GM23338 (cell line): ENCODE data around the gene ZNF562.

Experiments
- CREB1 ChIP-seq: fragments of 250-450 bp; sonication (Bioruptor Pico); IDR thresholded peaks from 2 replicates; pipeline ENCODE4 v1.5.0; 2020; ENCODE audit warnings: low read depth, mild to moderate bottlenecking, moderate library complexity
- CTCF ChIP-seq, 2 experiments: fragments of 200-600 bp in 1 of 2; sonication (generic) in 1 of 2; conservative IDR thresholded peaks; 2 replicates each; pipeline versions ENCODE4 v1.5.1 to v1.6.1; 2016 to 2017; ENCODE audit warnings: antibody characterized with exemption in 2 of 2, low read depth in 2 of 2, mild to moderate bottlenecking in 2 of 2, moderate library complexity in 1 of 2
- ETS1 ChIP-seq: IDR thresholded peaks from 2 replicates; pipeline ENCODE4 v1.6.1; 2016; ENCODE audit warnings: antibody characterized with exemption
- EZH2 ChIP-seq: fragments of 200-600 bp; sonication (generic); IDR thresholded peaks from one replicate; pipeline ENCODE4 v1.8.0; 2017; ENCODE audit warnings: antibody characterized with exemption, mild to moderate bottlenecking, low read depth; ENCODE audit not compliant: unreplicated experiment
- EZH2phosphoT487 ChIP-seq: fragments of 200-600 bp; sonication (generic); IDR thresholded peaks from one replicate; pipeline ENCODE4 v1.8.1; 2018; ENCODE audit warnings: antibody characterized with exemption; ENCODE audit not compliant: unreplicated experiment
- NANOG ChIP-seq: IDR thresholded peaks from 2 replicates; pipeline ENCODE4 v1.6.1; 2016; ENCODE audit warnings: antibody characterized with exemption, borderline replicate concordance
- POLR2AphosphoS5 ChIP-seq: IDR thresholded peaks from 2 replicates; pipeline ENCODE4 v1.6.1; 2016; ENCODE audit warnings: antibody characterized with exemption, low read depth
- REST ChIP-seq: IDR thresholded peaks from one replicate; pipeline ENCODE4 v1.6.1; 2018; ENCODE audit warnings: antibody characterized with exemption; ENCODE audit not compliant: unreplicated experiment
- STAT1 ChIP-seq: IDR thresholded peaks from one replicate; pipeline ENCODE4 v1.6.1; 2016; ENCODE audit warnings: antibody characterized with exemption; ENCODE audit not compliant: unreplicated experiment
- ZNF114 ChIP-seq: fragments of 250-450 bp; sonication (Bioruptor Pico); IDR thresholded peaks from 2 replicates; pipeline ENCODE4 v1.5.0; 2020; ENCODE audit warnings: mild to moderate bottlenecking, moderate library complexity

- TF ChIP-seq CTCF (conservative IDR thresholded peaks at IDR 0.05; ENCODE audit: low read depth in 2 of 2): no peak
- TF ChIP-seq ZNF114: no peak
- no peak for TF ChIP-seq CREB1
- TF ChIP-seq POLR2AphosphoS5: no peak
- TF ChIP-seq ETS1: no peak
- TF ChIP-seq STAT1: no peak
- no peak for TF ChIP-seq EZH2phosphoT487
- no peak for TF ChIP-seq REST
- TF ChIP-seq EZH2: no peak
- TF ChIP-seq NANOG: no peak
Observed at GRCh38 chr19:9641810-9642209, 33.1 kb downstream of the ZNF562 start.
